GM12801 (cell line): ENCODE data around the gene GALNT10.

Experiments
- TF ChIP-seq, protein P1 (sequence below): IDR thresholded peaks from one replicate; pipeline ENCODE4 v1.5.1; 2011; ENCODE audit warnings: control low read depth; ENCODE audit not compliant: insufficient read length; ENCODE audit errors: extremely low read depth

The GALNT10 gene

DNA sequence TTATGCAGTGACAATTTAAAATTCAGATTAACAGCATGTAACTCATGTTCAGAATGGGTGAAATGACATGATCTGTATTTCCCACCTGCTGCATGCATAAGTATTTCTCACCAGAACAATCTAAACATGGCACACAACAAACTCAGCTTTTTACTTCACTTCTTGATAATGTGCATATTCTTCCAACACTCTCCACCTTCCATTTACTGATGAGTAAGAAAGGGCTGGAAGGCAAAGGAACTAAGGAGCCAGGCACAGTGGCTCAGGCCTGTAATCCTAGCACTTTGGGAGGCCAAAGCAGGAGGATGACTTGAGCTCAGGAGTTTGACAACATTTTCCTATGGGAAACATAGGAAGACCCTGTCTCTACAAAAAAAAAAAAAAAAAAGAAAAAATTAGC lies 219.5 kb downstream of the GALNT10 start:
- TF ChIP-seq, protein P1, sequence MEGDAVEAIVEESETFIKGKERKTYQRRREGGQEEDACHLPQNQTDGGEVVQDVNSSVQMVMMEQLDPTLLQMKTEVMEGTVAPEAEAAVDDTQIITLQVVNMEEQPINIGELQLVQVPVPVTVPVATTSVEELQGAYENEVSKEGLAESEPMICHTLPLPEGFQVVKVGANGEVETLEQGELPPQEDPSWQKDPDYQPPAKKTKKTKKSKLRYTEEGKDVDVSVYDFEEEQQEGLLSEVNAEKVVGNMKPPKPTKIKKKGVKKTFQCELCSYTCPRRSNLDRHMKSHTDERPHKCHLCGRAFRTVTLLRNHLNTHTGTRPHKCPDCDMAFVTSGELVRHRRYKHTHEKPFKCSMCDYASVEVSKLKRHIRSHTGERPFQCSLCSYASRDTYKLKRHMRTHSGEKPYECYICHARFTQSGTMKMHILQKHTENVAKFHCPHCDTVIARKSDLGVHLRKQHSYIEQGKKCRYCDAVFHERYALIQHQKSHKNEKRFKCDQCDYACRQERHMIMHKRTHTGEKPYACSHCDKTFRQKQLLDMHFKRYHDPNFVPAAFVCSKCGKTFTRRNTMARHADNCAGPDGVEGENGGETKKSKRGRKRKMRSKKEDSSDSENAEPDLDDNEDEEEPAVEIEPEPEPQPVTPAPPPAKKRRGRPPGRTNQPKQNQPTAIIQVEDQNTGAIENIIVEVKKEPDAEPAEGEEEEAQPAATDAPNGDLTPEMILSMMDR, result no peak

DNA sequence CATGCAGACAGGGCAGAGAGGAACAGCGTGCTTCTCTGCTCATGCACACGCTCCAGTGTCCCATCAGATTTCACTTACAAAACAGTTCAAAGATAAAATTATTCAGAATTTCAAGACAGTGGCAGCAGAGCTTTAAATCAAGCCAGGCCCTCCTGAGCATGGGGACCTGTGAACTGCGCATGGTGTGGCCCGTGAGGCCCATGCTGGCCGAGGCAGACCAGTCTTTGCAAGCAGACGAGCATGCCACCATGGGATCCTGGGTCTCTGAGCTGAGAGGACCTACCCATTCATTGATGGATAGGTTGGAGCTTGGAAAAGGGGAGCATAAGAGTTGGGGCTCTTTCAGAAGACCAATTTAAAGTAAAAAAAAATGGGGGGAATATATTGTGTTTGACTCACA lies 220.3 kb downstream of the GALNT10 start:
- TF ChIP-seq, protein P1, result no peak

DNA sequence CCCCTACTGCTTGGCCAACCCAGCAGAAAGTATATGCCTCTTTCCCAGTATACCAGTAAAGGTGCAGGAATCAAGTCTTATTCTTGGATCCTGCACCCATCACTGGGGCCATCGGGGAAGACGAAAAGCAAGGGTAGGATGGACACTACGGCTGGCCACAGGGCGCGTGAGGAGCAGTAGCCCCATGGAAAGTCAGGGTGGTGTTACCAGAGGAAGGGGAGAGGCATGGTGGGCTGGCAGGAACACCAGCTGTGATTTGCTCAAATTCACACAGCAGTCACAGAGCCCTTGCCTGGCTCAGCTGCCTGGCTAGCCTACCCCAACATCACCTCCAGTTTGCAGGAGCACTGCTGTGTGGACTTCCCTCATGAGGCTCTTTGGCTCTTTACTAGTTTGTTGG lies 220.8 kb downstream of the GALNT10 start:
- TF ChIP-seq, protein P1, result no peak

DNA sequence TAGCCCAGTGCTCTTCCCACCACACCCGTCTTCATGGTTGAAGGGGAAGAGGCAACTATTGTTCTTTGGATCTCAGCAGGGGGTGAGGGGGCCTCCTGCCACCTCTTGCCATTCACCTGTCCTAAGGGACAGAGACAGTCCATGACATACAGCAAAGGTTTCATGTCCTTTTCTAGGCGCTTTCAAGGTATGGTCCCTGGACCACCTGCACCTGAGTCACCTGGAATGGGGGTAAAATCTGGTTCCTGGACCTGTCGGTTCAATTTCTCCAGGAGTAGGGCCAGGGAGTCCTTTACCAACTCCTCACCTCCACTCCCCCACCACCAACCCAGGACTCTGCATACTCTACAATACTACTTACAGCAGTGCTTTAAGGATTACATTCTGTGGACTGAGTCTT lies 221.8 kb downstream of the GALNT10 start:
- TF ChIP-seq, protein P1, result no peak

DNA sequence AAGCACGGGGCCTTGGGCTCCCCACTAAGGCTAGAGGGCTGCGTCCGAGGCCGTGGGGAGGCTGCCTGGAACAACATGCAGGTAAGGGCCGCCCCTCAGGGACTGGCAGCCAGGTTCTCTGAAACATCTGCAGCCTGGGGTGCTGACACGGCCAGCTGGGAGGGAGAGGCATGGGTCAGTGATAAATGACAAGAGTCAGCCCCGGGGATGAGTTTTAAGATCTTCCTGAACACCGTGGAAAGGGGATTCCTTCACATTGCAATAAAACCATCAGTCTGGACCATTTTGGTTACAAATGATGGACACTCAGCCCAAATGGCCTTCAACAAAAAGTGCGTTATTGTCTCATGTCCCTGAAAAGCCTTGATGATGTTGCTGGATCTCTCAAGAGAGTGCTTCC lies 222.4 kb downstream of the GALNT10 start:
- TF ChIP-seq, protein P1, result no peak

DNA sequence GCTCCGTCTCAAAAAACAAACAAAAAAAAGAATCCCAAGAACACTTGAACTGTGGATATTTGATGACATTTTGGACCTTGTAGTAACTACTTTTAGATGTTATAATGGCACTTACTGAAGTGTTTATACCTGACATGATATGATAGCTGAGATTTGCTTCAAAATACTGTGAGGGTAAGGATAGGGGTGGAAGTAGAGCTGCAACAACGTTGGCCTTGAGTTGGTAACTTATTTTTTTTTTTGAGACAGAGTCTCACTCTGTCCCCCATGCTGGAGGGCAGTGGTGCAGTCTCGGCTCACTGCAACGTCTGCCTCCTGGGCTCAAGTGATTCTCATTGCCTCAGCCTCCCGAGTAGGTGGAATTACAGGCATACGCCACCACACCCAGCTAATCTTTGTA lies 224.6 kb downstream of the GALNT10 start:
- TF ChIP-seq, protein P1, result no peak

DNA sequence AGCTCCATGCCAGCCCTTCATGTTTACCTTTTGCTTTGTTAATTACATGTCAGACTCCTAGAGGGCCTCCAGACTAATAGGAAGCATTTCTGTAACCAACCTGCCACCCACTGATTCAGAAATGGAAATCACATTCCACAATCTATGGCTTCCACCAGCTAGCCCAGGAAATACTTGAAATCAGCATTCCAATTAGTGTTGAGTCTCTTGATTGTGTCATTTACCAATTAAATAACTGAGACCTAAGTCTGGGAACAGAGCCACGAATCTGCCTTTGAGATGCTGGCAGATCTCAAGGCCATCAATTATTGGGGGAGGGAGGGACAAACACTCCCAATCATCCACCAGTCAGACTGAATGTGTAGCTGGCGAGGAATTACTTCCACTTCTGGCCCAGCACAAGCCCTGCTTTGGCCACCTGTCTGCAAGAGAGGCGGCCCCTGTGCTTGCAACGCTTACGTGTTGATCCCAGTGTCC lies 227.8 kb downstream of the GALNT10 start:
- TF ChIP-seq, protein P1, result no peak

DNA sequence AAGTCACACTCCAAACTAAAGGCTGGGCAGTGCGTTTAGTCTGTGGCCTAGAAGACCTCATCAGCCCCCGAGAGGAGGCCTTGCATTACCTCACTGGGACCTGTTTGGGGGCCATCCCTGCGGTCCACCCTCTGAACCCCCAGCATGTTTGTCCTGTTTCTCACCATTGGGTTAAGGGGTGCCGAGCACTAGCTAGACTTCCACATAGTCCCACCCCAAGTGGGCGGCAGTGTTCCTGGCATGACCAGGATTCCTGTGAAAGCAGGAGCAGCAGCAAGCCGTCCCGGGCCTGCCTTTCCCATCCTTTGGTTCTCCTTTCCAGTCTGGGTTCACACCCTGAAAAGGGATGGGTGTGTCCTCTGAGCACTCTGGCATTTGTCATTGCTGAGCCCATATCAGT lies 228.7 kb downstream of the GALNT10 start:
- TF ChIP-seq, protein P1, result no peak
